ENCODE measurements around the gene PHF12. TPM values are rescaled to one million over a fixed set of nuclear protein-coding genes. Genes with fewer than 3 reads are reported as not detected.

PHF12 gene
- total and polyA plus RNA-seq, 2 experiments from 2014 or later = 19.7 to 41.0 TPM

DNA sequence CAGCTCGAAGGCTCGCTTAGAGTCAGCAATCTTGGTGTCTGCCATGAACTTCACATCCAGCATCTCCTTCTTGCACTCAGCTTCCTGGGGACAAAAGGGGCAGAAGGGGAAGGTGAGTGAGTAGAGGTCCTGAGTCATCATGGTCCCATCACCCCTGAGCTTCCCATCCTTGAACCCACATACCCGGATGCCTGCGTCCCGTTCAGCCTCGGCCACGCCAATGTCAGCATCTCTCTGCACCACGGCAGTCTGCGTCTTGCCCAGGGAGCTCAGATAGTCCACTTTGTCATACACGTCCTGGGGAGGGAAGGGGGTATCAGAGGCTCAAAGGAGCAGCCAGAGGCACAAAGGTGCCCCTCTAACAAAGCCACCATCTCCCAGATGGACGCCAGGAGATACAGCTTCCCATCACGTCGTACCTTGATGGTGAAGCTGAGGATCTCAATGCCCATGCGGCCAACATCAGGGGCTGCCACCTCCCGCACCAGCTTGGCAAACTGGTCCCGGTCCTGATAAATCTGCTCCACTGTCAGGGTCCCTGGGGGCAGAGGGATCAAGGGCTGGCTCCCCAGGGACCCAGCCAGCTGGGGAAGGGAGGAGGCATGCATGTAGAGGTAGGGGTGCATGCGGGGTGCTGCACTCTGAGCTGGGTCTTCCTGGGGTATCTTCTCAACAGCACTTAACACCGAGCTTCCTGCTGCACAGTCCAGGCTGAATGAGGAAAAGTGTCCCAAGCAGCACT is 69.0 kb downstream of the PHF12 start:
- no peak overlapping the region for H3K4me3 ChIP-seq
- H3K27ac ChIP-seq (ENCODE audit: low read depth) = no peak overlapping the region
- no peak for TF ChIP-seq STAT1 (IDR thresholded peaks at IDR 0.05; ENCODE audit: unreplicated experiment)
- no peak for TF ChIP-seq ZNF331 (CRISPR knock-in tag; IDR thresholded peaks at IDR 0.05; ENCODE audit: low read depth)
- no peak for TF ChIP-seq EZH2 (IDR thresholded peaks at IDR 0.05; ENCODE audit: low read depth, unreplicated experiment)
- TF ChIP-seq ZNF114 (CRISPR knock-in tag; IDR thresholded peaks at IDR 0.05) = no peak
- TF ChIP-seq, protein P1, sequence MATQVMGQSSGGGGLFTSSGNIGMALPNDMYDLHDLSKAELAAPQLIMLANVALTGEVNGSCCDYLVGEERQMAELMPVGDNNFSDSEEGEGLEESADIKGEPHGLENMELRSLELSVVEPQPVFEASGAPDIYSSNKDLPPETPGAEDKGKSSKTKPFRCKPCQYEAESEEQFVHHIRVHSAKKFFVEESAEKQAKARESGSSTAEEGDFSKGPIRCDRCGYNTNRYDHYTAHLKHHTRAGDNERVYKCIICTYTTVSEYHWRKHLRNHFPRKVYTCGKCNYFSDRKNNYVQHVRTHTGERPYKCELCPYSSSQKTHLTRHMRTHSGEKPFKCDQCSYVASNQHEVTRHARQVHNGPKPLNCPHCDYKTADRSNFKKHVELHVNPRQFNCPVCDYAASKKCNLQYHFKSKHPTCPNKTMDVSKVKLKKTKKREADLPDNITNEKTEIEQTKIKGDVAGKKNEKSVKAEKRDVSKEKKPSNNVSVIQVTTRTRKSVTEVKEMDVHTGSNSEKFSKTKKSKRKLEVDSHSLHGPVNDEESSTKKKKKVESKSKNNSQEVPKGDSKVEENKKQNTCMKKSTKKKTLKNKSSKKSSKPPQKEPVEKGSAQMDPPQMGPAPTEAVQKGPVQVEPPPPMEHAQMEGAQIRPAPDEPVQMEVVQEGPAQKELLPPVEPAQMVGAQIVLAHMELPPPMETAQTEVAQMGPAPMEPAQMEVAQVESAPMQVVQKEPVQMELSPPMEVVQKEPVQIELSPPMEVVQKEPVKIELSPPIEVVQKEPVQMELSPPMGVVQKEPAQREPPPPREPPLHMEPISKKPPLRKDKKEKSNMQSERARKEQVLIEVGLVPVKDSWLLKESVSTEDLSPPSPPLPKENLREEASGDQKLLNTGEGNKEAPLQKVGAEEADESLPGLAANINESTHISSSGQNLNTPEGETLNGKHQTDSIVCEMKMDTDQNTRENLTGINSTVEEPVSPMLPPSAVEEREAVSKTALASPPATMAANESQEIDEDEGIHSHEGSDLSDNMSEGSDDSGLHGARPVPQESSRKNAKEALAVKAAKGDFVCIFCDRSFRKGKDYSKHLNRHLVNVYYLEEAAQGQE (IDR thresholded peaks at IDR 0.05; ENCODE audit: unreplicated experiment) = no peak
- TF ChIP-seq JUNB (IDR thresholded peaks at IDR 0.05; ENCODE audit: unreplicated experiment) = no peak
- TF ChIP-seq, protein P2, sequence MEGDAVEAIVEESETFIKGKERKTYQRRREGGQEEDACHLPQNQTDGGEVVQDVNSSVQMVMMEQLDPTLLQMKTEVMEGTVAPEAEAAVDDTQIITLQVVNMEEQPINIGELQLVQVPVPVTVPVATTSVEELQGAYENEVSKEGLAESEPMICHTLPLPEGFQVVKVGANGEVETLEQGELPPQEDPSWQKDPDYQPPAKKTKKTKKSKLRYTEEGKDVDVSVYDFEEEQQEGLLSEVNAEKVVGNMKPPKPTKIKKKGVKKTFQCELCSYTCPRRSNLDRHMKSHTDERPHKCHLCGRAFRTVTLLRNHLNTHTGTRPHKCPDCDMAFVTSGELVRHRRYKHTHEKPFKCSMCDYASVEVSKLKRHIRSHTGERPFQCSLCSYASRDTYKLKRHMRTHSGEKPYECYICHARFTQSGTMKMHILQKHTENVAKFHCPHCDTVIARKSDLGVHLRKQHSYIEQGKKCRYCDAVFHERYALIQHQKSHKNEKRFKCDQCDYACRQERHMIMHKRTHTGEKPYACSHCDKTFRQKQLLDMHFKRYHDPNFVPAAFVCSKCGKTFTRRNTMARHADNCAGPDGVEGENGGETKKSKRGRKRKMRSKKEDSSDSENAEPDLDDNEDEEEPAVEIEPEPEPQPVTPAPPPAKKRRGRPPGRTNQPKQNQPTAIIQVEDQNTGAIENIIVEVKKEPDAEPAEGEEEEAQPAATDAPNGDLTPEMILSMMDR (conservative IDR thresholded peaks at IDR 0.05; ENCODE audit: low read depth in 2 of 2) = no peak
- TF ChIP-seq NANOG (IDR thresholded peaks at IDR 0.05; ENCODE audit: borderline replicate concordance) = no peak
- TF ChIP-seq, protein P3, sequence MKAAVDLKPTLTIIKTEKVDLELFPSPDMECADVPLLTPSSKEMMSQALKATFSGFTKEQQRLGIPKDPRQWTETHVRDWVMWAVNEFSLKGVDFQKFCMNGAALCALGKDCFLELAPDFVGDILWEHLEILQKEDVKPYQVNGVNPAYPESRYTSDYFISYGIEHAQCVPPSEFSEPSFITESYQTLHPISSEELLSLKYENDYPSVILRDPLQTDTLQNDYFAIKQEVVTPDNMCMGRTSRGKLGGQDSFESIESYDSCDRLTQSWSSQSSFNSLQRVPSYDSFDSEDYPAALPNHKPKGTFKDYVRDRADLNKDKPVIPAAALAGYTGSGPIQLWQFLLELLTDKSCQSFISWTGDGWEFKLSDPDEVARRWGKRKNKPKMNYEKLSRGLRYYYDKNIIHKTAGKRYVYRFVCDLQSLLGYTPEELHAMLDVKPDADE (IDR thresholded peaks at IDR 0.05) = no peak
- TF ChIP-seq EZH2phosphoT487 (IDR thresholded peaks at IDR 0.05; ENCODE audit: unreplicated experiment) = no peak
- no peak for TF ChIP-seq POLR2AphosphoS5 (IDR thresholded peaks at IDR 0.05; ENCODE audit: low read depth)
- no peak overlapping the region for H3K27ac Mint-ChIP-seq
- DNase-seq (ENCODE audit: low spot score) = no peak
- no peak overlapping the region for H2AFZ ChIP-seq
- H3K4me2 ChIP-seq = no peak overlapping the region
- no peak overlapping the region; the same call in 2 of the 3 replicates for H3K4me3 Mint-ChIP-seq
- no peaks in the 10 kb centered on the region for H3K79me2 ChIP-seq (replicated peaks; ENCODE audit: insufficient read depth)
- no peaks in the 10 kb centered on the region for H3K9me2 ChIP-seq (ENCODE audit: insufficient read depth)
- peaks cover 7% of the 10 kb centered on the region for H3K27me3 Mint-ChIP-seq (ENCODE audit: insufficient read depth, low read depth, poor library complexity)
- peaks cover 15% of the 10 kb centered on the region for H3K4me1 Mint-ChIP-seq
- H3K9me3 Mint-ChIP-seq = peaks cover 9% of the 10 kb centered on the region; the same call in 2 of the 3 replicates
- no peak for ATAC-seq
- no peaks in the 10 kb centered on the region for H3K4me1 ChIP-seq (ENCODE audit: insufficient read depth)
- no peaks in the 10 kb centered on the region for H3K27me3 ChIP-seq (ENCODE audit: insufficient read depth)
- H3K36me3 Mint-ChIP-seq (ENCODE audit: low read depth) = peaks cover 67% of the 10 kb centered on the region
- H3F3A ChIP-seq (replicated peaks; ENCODE audit: low read depth) = no peaks in the 10 kb centered on the region
- H3K36me3 ChIP-seq (ENCODE audit: insufficient read depth) = no peaks in the 10 kb centered on the region; the same call in 1 of the 2 replicates
- H4K20me1 ChIP-seq (replicated peaks; ENCODE audit: insufficient read depth) = no peaks in the 10 kb centered on the region

Data from GM23338 (cell line).